Endothelial cell (in vitro differentiated cells): ENCODE results near the gene VPS37C. TPM values are rescaled to one million over a fixed set of nuclear protein-coding genes. Genes with fewer than 3 reads are reported as not detected.
"Not testable (repeated sequence)": the region's sequence is repeated elsewhere in the genome, so short reads cannot be mapped to it uniquely, and the experiment has no call there.

ENCODE experiments used
- DNase-seq: peaks from one replicate; pipeline ENCODE4 v3.0.0; 2021; ENCODE audit warnings: low spot score
- H3K27ac Mint-ChIP-seq: one replicate; pipeline ENCODE4 v1.8.0; 2021; ENCODE audit warnings: mixed read lengths, inconsistent platforms; ENCODE audit not compliant: unreplicated experiment
- H3K27me3 Mint-ChIP-seq: one replicate; pipeline ENCODE4 v1.8.0; 2021; ENCODE audit warnings: mild to moderate bottlenecking, moderate library complexity, mixed read lengths, inconsistent platforms; ENCODE audit not compliant: unreplicated experiment
- H3K36me3 Mint-ChIP-seq: one replicate; pipeline ENCODE4 v1.8.0; 2021; ENCODE audit warnings: mild to moderate bottlenecking, low read depth, mixed read lengths, inconsistent platforms; ENCODE audit not compliant: unreplicated experiment
- H3K4me1 Mint-ChIP-seq: one replicate; pipeline ENCODE4 v1.8.0; 2021; ENCODE audit warnings: mild to moderate bottlenecking, mixed read lengths, inconsistent platforms; ENCODE audit not compliant: unreplicated experiment
- H3K4me3 Mint-ChIP-seq: one replicate; pipeline ENCODE4 v1.8.0; 2021; ENCODE audit warnings: mild to moderate bottlenecking, mixed read lengths, inconsistent platforms; ENCODE audit not compliant: unreplicated experiment
- H3K9me3 Mint-ChIP-seq: one replicate; pipeline ENCODE4 v1.8.0; 2021; ENCODE audit warnings: mixed read lengths, inconsistent platforms; ENCODE audit not compliant: unreplicated experiment
- CTCF ChIP-seq: fragments of 200-600 bp; sonication (generic); IDR thresholded peaks from one replicate; pipeline ENCODE4 v1.5.0; 2021; ENCODE audit warnings: antibody characterized with exemption; ENCODE audit not compliant: unreplicated experiment
- total RNA-seq: library from RNA; stranded (reverse); fragmentation: NEBNext Ultra II Directional; extraction: Animal tissue kit (Norgen Biotek cat#: 25700); gene quantifications from one replicate; pipeline ENCODE4 v1.2.1, GENCODE V29; 2021; ENCODE audit not compliant: unreplicated experiment

The VPS37C gene
- total RNA-seq, 1 donor from 2014 or later: 23.9 TPM

DNA sequence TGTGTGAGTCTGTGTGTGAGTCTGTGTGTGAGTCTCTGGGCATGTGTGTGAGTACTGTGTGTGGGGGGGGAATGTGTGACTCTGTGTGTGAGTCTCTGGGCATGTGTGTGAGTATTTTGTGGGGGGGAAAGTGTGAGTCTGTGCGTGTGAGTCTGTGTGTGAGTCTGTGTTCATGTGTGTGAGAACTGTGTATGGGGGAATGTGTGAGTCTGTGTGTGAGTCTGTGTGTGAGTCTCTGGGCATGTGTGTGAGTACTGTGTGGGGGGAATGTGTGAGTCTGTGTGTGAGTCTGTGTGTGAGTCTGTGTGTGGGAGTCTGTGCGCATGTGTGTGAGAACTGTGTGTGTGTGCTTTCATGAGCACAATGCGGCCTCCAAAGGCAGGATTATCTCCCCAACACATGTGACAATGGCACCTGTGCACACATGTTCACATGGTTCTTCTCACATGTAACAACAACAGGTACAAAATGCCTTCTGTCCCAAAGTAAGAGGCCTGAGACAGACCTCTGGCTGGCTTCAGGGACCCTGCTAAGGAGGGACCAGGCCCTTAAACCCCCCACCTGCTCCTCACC lies 57.3 kb downstream of the VPS37C start:
- no peak overlapping the region for H3K27ac Mint-ChIP-seq
- no peak for DNase-seq
- no peak overlapping the region for H3K4me3 Mint-ChIP-seq
- no peaks in the 10 kb centered on the region for H3K9me3 Mint-ChIP-seq
- no peaks in the 10 kb centered on the region for H3K4me1 Mint-ChIP-seq
- peaks cover 2% of the 10 kb centered on the region for H3K27me3 Mint-ChIP-seq
- no peak for TF ChIP-seq CTCF
- H3K36me3 Mint-ChIP-seq: peaks cover 4% of the 10 kb centered on the region

DNA sequence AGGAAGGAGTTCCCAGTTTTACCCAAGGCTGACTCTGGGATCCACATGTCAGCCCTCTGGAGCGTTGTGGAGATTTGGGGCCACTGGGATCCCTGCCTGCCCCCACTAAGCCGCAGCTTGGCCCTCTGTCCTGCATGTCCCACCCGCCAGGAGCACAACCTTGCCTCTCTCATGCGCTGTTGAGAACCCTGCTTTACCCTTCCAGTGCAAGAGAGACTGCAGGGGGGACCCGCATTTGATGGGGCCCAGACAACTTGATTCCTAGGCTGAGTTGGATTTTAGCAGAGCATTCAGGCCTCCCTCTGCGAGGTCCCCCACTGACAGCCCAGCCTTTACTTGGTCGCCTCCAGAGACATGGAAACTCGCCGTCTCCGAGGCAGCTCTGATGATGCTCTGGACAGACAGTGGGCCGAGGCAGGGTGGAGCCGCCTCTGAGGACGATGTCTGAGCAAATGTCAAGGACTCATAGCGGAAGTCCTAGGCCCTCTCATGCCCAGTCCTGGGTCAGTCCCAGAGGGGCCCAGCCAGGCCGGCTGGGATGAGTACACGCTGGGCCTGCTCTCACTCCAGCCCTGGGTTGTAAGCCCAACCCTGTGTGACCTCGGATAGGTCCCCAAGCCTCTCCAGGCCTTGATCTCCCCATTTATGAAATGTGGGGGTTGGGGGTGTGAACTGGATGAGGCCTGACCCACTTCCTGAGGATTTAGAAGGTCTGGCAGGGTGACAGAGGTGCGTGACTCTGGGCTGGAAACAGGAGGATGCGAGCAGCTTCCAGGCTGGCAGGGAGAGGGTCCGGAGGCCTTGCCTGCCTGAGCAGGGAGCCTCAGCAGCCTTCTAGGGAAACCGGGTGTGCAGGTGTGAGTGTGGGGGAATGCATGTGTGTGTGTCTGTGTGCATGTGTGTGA lies 58.3 kb downstream of the VPS37C start:
- peaks cover 2% of the 10 kb centered on the region for H3K27me3 Mint-ChIP-seq
- H3K4me1 Mint-ChIP-seq: no peaks in the 10 kb centered on the region
- DNase-seq: no peak
- H3K27ac Mint-ChIP-seq: no peak overlapping the region
- peaks cover 4% of the 10 kb centered on the region for H3K36me3 Mint-ChIP-seq
- no peak overlapping the region for H3K4me3 Mint-ChIP-seq
- H3K9me3 Mint-ChIP-seq: no peaks in the 10 kb centered on the region
- no peak for TF ChIP-seq CTCF

GRCh38 chr11:61098778-61099177 lies 62.4 kb downstream of the VPS37C start:
- TF ChIP-seq CTCF: no peak
- no peaks in the 10 kb centered on the region for H3K4me1 Mint-ChIP-seq
- H3K9me3 Mint-ChIP-seq: peaks cover 9% of the 10 kb centered on the region
- no peak for DNase-seq
- H3K4me3 Mint-ChIP-seq: no peak overlapping the region
- H3K27ac Mint-ChIP-seq: no peak overlapping the region
- H3K36me3 Mint-ChIP-seq: peaks cover 9% of the 10 kb centered on the region
- peaks cover 7% of the 10 kb centered on the region for H3K27me3 Mint-ChIP-seq

DNA sequence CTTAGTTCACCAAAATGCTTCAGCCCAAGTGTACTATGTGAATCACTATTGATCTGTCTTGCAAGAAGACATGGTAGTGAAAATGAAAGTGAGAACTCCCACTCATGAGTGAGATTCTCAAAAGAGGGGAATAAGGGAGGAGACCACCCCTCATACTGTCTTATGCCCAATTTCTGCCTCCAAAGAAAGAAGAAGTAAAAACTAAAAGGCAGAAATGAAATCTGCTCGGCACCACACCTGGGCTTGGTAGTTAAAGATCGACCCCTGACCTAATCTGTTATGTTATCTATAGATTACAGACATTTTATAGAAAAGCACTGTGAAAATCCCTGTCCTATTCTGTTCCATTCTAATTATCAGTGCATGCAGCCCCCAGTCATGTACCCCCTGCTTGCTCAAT lies 63.0 kb downstream of the VPS37C start:
- DNase-seq, H3K4me1 Mint-ChIP-seq, H3K4me3 Mint-ChIP-seq, H3K27me3 Mint-ChIP-seq, H3K27ac Mint-ChIP-seq, H3K9me3 Mint-ChIP-seq, H3K36me3 Mint-ChIP-seq: not testable (repeated sequence)

DNA sequence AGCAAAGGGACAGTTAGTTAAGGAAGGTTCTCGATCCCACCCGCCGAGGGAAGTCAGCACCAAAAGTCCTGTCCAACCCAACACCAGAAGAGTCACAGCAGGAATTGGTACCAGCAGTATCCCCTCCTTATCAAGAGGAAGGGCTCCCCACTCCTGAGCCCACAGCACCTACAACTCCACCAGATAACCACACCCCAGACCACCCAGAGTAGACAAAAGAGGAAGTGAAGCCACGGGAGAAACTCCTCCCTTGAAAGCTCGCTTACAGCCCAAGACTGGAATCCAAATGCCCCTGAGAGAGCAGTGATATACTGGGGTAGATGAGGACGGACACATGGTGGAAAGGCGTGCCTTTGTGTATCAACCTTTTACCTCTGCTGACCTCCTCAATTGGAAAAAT lies 66.2 kb downstream of the VPS37C start:
- H3K36me3 Mint-ChIP-seq: peaks cover 8% of the 10 kb centered on the region
- peaks cover 3% of the 10 kb centered on the region for H3K4me1 Mint-ChIP-seq
- no peak for TF ChIP-seq CTCF
- no peak overlapping the region for H3K4me3 Mint-ChIP-seq
- no peak overlapping the region for H3K27ac Mint-ChIP-seq
- peaks cover 9% of the 10 kb centered on the region for H3K9me3 Mint-ChIP-seq
- H3K27me3 Mint-ChIP-seq: peaks cover 8% of the 10 kb centered on the region
- no peak for DNase-seq

GRCh38 chr11:61094167-61094566 lies 67.1 kb downstream of the VPS37C start:
- not testable (repeated sequence) for H3K36me3 Mint-ChIP-seq, H3K27me3 Mint-ChIP-seq, H3K9me3 Mint-ChIP-seq, H3K4me3 Mint-ChIP-seq, H3K27ac Mint-ChIP-seq, DNase-seq, H3K4me1 Mint-ChIP-seq
